ENCODE results near the gene SLC4A4.

The SLC4A4 gene

GRCh38 chr4:71494539-71494938 lies 155.7 kb downstream of the SLC4A4 start:
- no peak overlapping the region for H3K27ac ChIP-seq (ENCODE audit: low read depth, low read length)
- no peaks in the 10 kb centered on the region for H3K9me2 ChIP-seq (replicated peaks; ENCODE audit: insufficient read depth, low read length)
- H3F3A ChIP-seq (ENCODE audit: insufficient read depth) = no peaks in the 10 kb centered on the region
- no peak overlapping the region for H3K4me3 ChIP-seq (ENCODE audit: insufficient read depth, low read length, poor library complexity, severe bottlenecking)
- H3K9me3 ChIP-seq (ENCODE audit: insufficient read depth, low read length) = no peaks in the 10 kb centered on the region
- no peak overlapping the region for H3K9ac ChIP-seq (ENCODE audit: low read length)
- H2AFZ ChIP-seq (ENCODE audit: low read depth, low read length, severe bottlenecking) = no peak overlapping the region
- no peak overlapping the region for H3K4me2 ChIP-seq (ENCODE audit: low read depth, low read length, poor library complexity, severe bottlenecking)
- H3K27me3 ChIP-seq (ENCODE audit: low read length) = no peaks in the 10 kb centered on the region
- no peaks in the 10 kb centered on the region for H3K36me3 ChIP-seq (ENCODE audit: low read length)
- no peaks in the 10 kb centered on the region for H3K79me2 ChIP-seq (ENCODE audit: insufficient read depth, low read length)
- no peaks in the 10 kb centered on the region for H4K20me1 ChIP-seq (ENCODE audit: low read depth, low read length)
- TF ChIP-seq EZH2phosphoT487 (conservative IDR thresholded peaks at IDR 0.05; ENCODE audit: low read length) (no peak), CTCF (IDR thresholded peaks at IDR 0.05; ENCODE audit: insufficient read depth, low read length, poor library complexity, severe bottlenecking) (no peak)

- Histone ChIP-seq H2AFZ (ENCODE audit: low read depth, low read length, severe bottlenecking) (no peak overlapping the region), H3K4me2 (ENCODE audit: low read depth, low read length, poor library complexity, severe bottlenecking) (no peak overlapping the region)
These were observed 156.6 kb downstream of the SLC4A4 start for GRCh38 chr4:71495454-71495853.

GRCh38 chr4:71497078-71497477 lies 158.3 kb downstream of the SLC4A4 start:
- Histone ChIP-seq H2AFZ (ENCODE audit: low read depth, low read length, severe bottlenecking) (no peak overlapping the region), H4K20me1 (ENCODE audit: low read depth, low read length) (no peaks in the 10 kb centered on the region), H3F3A (ENCODE audit: insufficient read depth) (no peaks in the 10 kb centered on the region), H3K27me3 (ENCODE audit: low read length) (no peaks in the 10 kb centered on the region), H3K79me2 (ENCODE audit: insufficient read depth, low read length) (no peaks in the 10 kb centered on the region), H3K9me3 (ENCODE audit: insufficient read depth, low read length) (no peaks in the 10 kb centered on the region), H3K4me2 (ENCODE audit: low read depth, low read length, poor library complexity, severe bottlenecking) (no peak overlapping the region), H3K36me3 (ENCODE audit: low read length) (no peaks in the 10 kb centered on the region), H3K4me3 (ENCODE audit: insufficient read depth, low read length, poor library complexity, severe bottlenecking) (no peak overlapping the region), H3K9ac (ENCODE audit: low read length) (no peak overlapping the region), H3K27ac (ENCODE audit: low read depth, low read length) (no peak overlapping the region), H3K9me2 (replicated peaks; ENCODE audit: insufficient read depth, low read length) (no peaks in the 10 kb centered on the region)
- TF ChIP-seq EZH2phosphoT487 (conservative IDR thresholded peaks at IDR 0.05; ENCODE audit: low read length) = no peak
- TF ChIP-seq CTCF (IDR thresholded peaks at IDR 0.05; ENCODE audit: insufficient read depth, low read length, poor library complexity, severe bottlenecking) = no peak

More at GRCh38 chr4:71495454-71495853, 156.6 kb downstream of the SLC4A4 start:
- Histone ChIP-seq H3K9ac (ENCODE audit: low read length) (no peak overlapping the region), H3K27ac (ENCODE audit: low read depth, low read length) (no peak overlapping the region), H3K9me2 (replicated peaks; ENCODE audit: insufficient read depth, low read length) (no peaks in the 10 kb centered on the region), H3K4me3 (ENCODE audit: insufficient read depth, low read length, poor library complexity, severe bottlenecking) (no peak overlapping the region), H3K79me2 (ENCODE audit: insufficient read depth, low read length) (no peaks in the 10 kb centered on the region), H3K9me3 (ENCODE audit: insufficient read depth, low read length) (no peaks in the 10 kb centered on the region), H4K20me1 (ENCODE audit: low read depth, low read length) (no peaks in the 10 kb centered on the region), H3K36me3 (ENCODE audit: low read length) (no peaks in the 10 kb centered on the region), H3F3A (ENCODE audit: insufficient read depth) (no peaks in the 10 kb centered on the region), H3K27me3 (ENCODE audit: low read length) (no peaks in the 10 kb centered on the region)
- no peak for TF ChIP-seq CTCF (IDR thresholded peaks at IDR 0.05; ENCODE audit: insufficient read depth, low read length, poor library complexity, severe bottlenecking)
- no peak for TF ChIP-seq EZH2phosphoT487 (conservative IDR thresholded peaks at IDR 0.05; ENCODE audit: low read length)
